IMR-90 (cell line): ENCODE measurements around the gene MET. TPM values are rescaled to one million over a fixed set of nuclear protein-coding genes. Genes with fewer than 3 reads are reported as not detected.
A peak's percentile ranks its signal among the peaks of the same experiment; 100 is the strongest.

Experiments used
- ATAC-seq: fragments of 200-7000 bp; cut with Tn5 transposase; 2 replicates; pipeline ENCODE4 v1.9.1; 2020; ENCODE audit warnings: low read depth, mild to moderate bottlenecking, moderate library complexity
- BruUV-seq: library from RNA; stranded (reverse); fragments of 400-500 nt; replicated peaks from 2 replicates; lab custom pipeline; 2021; lab: Mats Ljungman, UMichigan
- CTCF ChIA-PET: fragments of 300-600 bp; formaldehyde crosslinking; extraction: SDS; loops from one replicate; lab custom pipeline; 2021; ENCODE audit warnings: antibody characterized with exemption; lab: Yijun Ruan, JAX
- POLR2A ChIA-PET: fragments of 300-600 bp; sonication (Branson Sonifier 250); formaldehyde crosslinking; loops from one replicate; lab custom pipeline; 2022; ENCODE audit warnings: antibody characterized with exemption; ENCODE audit not compliant: unreplicated experiment; lab: Charles Lee
- DNase-seq: peaks from one replicate; pipeline ENCODE4 v3.0.0; 2013
- H2AFZ ChIP-seq: replicated peaks from 2 replicates; pipeline ENCODE3; 2013; ENCODE audit warnings: low read length, mild to moderate bottlenecking; ENCODE audit not compliant: poor library complexity
- H2AK5ac ChIP-seq: 2 replicates; pipeline ENCODE4 v1.6.1; 2013; ENCODE audit warnings: low read depth, low read length, inconsistent platforms
- H2AK9ac ChIP-seq: replicated peaks from 2 replicates; pipeline ENCODE3; 2013; ENCODE audit warnings: mild to moderate bottlenecking, low read depth, low read length, moderate library complexity; ENCODE audit not compliant: poor library complexity
- H2BK120ac ChIP-seq: 2 replicates; pipeline ENCODE4 v1.6.1; 2013; ENCODE audit warnings: low read depth, low read length, inconsistent platforms
- H2BK15ac ChIP-seq: 3 replicates; pipeline ENCODE4 v1.6.1; 2013; ENCODE audit warnings: low read depth, low read length, inconsistent platforms
- H2BK20ac ChIP-seq: 2 replicates; pipeline ENCODE4 v1.6.1; 2013; ENCODE audit warnings: low read depth, mild to moderate bottlenecking, inconsistent platforms, low read length, moderate library complexity
- H2BK5ac ChIP-seq: 2 replicates; pipeline ENCODE4 v1.6.1; 2013; ENCODE audit warnings: mild to moderate bottlenecking, low read depth, low read length, inconsistent platforms; ENCODE audit not compliant: poor library complexity, severe bottlenecking
- H3K14ac ChIP-seq: replicated peaks from 2 replicates; pipeline ENCODE4 v1.6.1; 2013; ENCODE audit warnings: low read depth, low read length, inconsistent platforms
- H3K18ac ChIP-seq: 2 replicates; pipeline ENCODE4 v1.6.1; 2013; ENCODE audit warnings: low read depth, low read length, control low read depth
- H3K23ac ChIP-seq: 2 replicates; pipeline ENCODE4 v1.6.1; 2013; ENCODE audit warnings: low read depth, low read length, inconsistent platforms
- H3K27ac ChIP-seq: 2 replicates; pipeline ENCODE4 v1.5.1; 2013; ENCODE audit warnings: mild to moderate bottlenecking, control low read depth, low read length; ENCODE audit not compliant: insufficient read depth
- H3K27me3 ChIP-seq: 2 replicates; pipeline ENCODE4 v1.6.1; 2013; ENCODE audit warnings: low read length; ENCODE audit not compliant: control insufficient read depth, insufficient read depth
- H3K36me3 ChIP-seq: 2 replicates; pipeline ENCODE4 v1.6.1; 2013; ENCODE audit warnings: low read length, mixed read lengths; ENCODE audit not compliant: control insufficient read depth, insufficient read depth
- H3K4ac ChIP-seq: 2 replicates; pipeline ENCODE4 v1.6.1; 2013; ENCODE audit warnings: low read depth, low read length, inconsistent platforms
- H3K4me1 ChIP-seq: 2 replicates; pipeline ENCODE4 v1.6.1; 2013; ENCODE audit warnings: low read length, mixed read lengths; ENCODE audit not compliant: control insufficient read depth, insufficient read depth
- H3K4me2 ChIP-seq: 2 replicates; pipeline ENCODE4 v1.6.1; 2013; ENCODE audit warnings: low read depth, mild to moderate bottlenecking, control low read depth, low read length, moderate library complexity
- H3K4me3 ChIP-seq: 2 replicates; pipeline ENCODE4 v1.5.1; 2013; ENCODE audit warnings: low read depth, mild to moderate bottlenecking, control low read depth, low read length, moderate library complexity; ENCODE audit not compliant: insufficient read depth
- H3K56ac ChIP-seq: 2 replicates; pipeline ENCODE4 v1.6.1; 2013; ENCODE audit warnings: low read length, inconsistent platforms; ENCODE audit not compliant: insufficient read depth; ENCODE audit errors: extremely low read depth
- H3K79me1 ChIP-seq, 2 experiments: 2 replicates each; pipeline ENCODE4 v1.6.1; 2013; ENCODE audit warnings: low read length in 2 of 2, inconsistent platforms in 1 of 2, low read depth in 1 of 2
- H3K9ac ChIP-seq: 2 replicates; pipeline ENCODE4 v1.6.1; 2013; ENCODE audit warnings: low read depth, low read length, control low read depth
- H3K9me1 ChIP-seq: 2 replicates; pipeline ENCODE4 v1.6.1; 2013; ENCODE audit warnings: low read length, inconsistent platforms; ENCODE audit not compliant: insufficient read depth
- H3K9me3 ChIP-seq: 2 replicates; pipeline ENCODE4 v1.6.1; 2013; ENCODE audit warnings: low read length; ENCODE audit not compliant: control insufficient read depth, insufficient read depth
- H4K20me1 ChIP-seq: 2 replicates; pipeline ENCODE4 v1.6.1; 2013; ENCODE audit warnings: low read length, inconsistent platforms; ENCODE audit not compliant: insufficient read depth
- H4K5ac ChIP-seq: 2 replicates; pipeline ENCODE4 v1.6.1; 2013; ENCODE audit warnings: mild to moderate bottlenecking, low read depth, low read length, control low read depth
- H4K8ac ChIP-seq, 2 experiments: 2 replicates each; pipeline ENCODE4 v1.6.1; 2013; ENCODE audit warnings: low read depth in 2 of 2, low read length in 2 of 2, control low read depth in 1 of 2, inconsistent platforms in 1 of 2
- H4K91ac ChIP-seq: 2 replicates; pipeline ENCODE4 v1.6.1; 2013; ENCODE audit warnings: low read depth, low read length, inconsistent platforms; ENCODE audit not compliant: insufficient read depth
- BHLHE40 ChIP-seq: fragments of 150-350 bp; IDR thresholded peaks from 2 replicates; pipeline ENCODE4 v1.6.1; 2016; ENCODE audit warnings: mild to moderate bottlenecking, low read depth, low read length
- CHD1 ChIP-seq: IDR thresholded peaks from 2 replicates; pipeline ENCODE4 v1.6.1; 2012; ENCODE audit warnings: low read depth, low read length, improper control_type of control experiment
- FOS ChIP-seq: fragments of 150-350 bp; IDR thresholded peaks from 2 replicates; pipeline ENCODE4 v1.6.1; 2016; ENCODE audit warnings: low read depth, low read length
- MAFK ChIP-seq: IDR thresholded peaks from 2 replicates; pipeline ENCODE4 v1.6.1; 2012; ENCODE audit warnings: low read depth, low read length, improper control_type of control experiment
- MAZ ChIP-seq: IDR thresholded peaks from 2 replicates; pipeline ENCODE4 v1.6.1; 2012; ENCODE audit warnings: low read depth, mild to moderate bottlenecking, low read length, improper control_type of control experiment, moderate library complexity, borderline replicate concordance
- MXI1 ChIP-seq: IDR thresholded peaks from 2 replicates; pipeline ENCODE4 v1.6.1; 2012; ENCODE audit warnings: low read depth, mild to moderate bottlenecking, low read length, moderate library complexity, borderline replicate concordance
- NFE2L2 ChIP-seq: fragments of 150-350 bp; IDR thresholded peaks from 2 replicates; pipeline ENCODE4 v1.6.1; 2016; ENCODE audit warnings: low read depth, mild to moderate bottlenecking, low read length
- POLR2A ChIP-seq: IDR thresholded peaks from 2 replicates; pipeline ENCODE4 v1.6.1; 2012; ENCODE audit warnings: mild to moderate bottlenecking, low read depth, low read length
- RCOR1 ChIP-seq: IDR thresholded peaks from 2 replicates; pipeline ENCODE4 v1.6.1; 2012; ENCODE audit warnings: mild to moderate bottlenecking, low read length, improper control_type of control experiment; ENCODE audit not compliant: insufficient replicate concordance
- RFX5 ChIP-seq: IDR thresholded peaks from 2 replicates; pipeline ENCODE4 v1.8.0; 2012; ENCODE audit warnings: low read depth, mild to moderate bottlenecking, low read length, moderate library complexity
- SMC3 ChIP-seq: fragments of 150-350 bp; IDR thresholded peaks from 2 replicates; pipeline ENCODE4 v1.6.1; 2016; ENCODE audit warnings: low read depth, mild to moderate bottlenecking, antibody characterized with exemption, low read length, moderate library complexity
- WGBS, 2 experiments: methylation state at CpG; one replicate each; pipeline versions ENCODE4 v1.1.5 to v1.1.7; 2013; ENCODE audit warnings: missing lambda C conversion rate in 2 of 2; ENCODE audit not compliant: insufficient read length in 1 of 2; ENCODE audit errors: extremely low coverage in 2 of 2; 5-methylcytosine and 5-hydroxymethylcytosine counted together
- dilution Hi-C: fragments of 300-500 bp; cut with HindIII; formaldehyde crosslinking; loops from one replicate; pipeline ENCODE4 v1.14.3; 2018; ENCODE audit warnings: low sequenced_read_pairs; ENCODE audit not compliant: unreplicated experiment
- in situ Hi-C: fragments of 300-500 bp; cut with MboI; formaldehyde crosslinking; loops from 3 replicates; pipeline ENCODE4 v1.14.3; 2019; ENCODE audit warnings: low sequenced_read_pairs, inconsistent platforms, mixed read lengths
- intact Hi-C: fragments of 100-400 bp; cut with micrococcal nuclease; formaldehyde crosslinking; loops from 2 replicates; pipeline ENCODE4 v1.10.0; 2022
- polyA plus RNA-seq, 3 experiments: library from polyadenylated mRNA; depleted of rRNA; stranded (reverse); fragments of >200 nt; gene quantifications; 2 replicates each; pipeline ENCODE4 v1.2.3, GENCODE V29; 2012; ENCODE audit warnings: low replicate concordance in 1 of 3
- total RNA-seq: library from RNA; depleted of rRNA; stranded (reverse); fragments of >200 nt; gene quantifications from 2 replicates; pipeline ENCODE4 v1.2.3, GENCODE V29; 2012
- TF ChIP-seq, protein P1 (sequence below): fragments of 150-350 bp; IDR thresholded peaks from 2 replicates; pipeline ENCODE4 v1.6.1; 2017; ENCODE audit warnings: mild to moderate bottlenecking, antibody characterized with exemption, low read length, low read depth
- TF ChIP-seq, protein P2 (sequence below): conservative IDR thresholded peaks from 2 replicates; pipeline ENCODE4 v1.5.1; 2012; ENCODE audit warnings: mild to moderate bottlenecking, low read depth, low read length, improper control_type of control experiment
- TF ChIP-seq, protein P3 (sequence below): fragments of 150-350 bp; IDR thresholded peaks from 2 replicates; pipeline ENCODE4 v1.6.1; 2016; ENCODE audit warnings: low read depth, mild to moderate bottlenecking, low read length, moderate library complexity, borderline replicate concordance

MET gene
- total and polyA plus RNA-seq, 2 of the 4 experiments (the other 2 are of a cell fraction): 15.0 to 84.6 TPM

DNA sequence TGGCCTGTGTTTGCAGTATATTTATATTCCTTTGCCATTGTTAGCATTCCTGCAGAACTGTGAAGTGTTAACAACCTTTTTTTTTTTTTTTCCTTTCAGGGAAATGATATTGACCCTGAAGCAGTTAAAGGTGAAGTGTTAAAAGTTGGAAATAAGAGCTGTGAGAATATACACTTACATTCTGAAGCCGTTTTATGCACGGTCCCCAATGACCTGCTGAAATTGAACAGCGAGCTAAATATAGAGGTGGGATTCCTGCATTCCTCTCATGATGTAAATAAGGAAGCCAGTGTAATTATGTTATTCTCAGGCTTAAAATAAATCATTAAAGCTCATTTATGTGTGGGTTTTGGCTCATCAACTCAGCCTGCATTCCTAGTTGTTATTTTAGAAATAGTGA is 97.5 kb downstream of the MET start:
- ChIA-PET CTCF (interaction anchor here (0.6 kb wide), 1 partner anchor 208 kb away, joined by 3 read pairs; no protein-coding TSS in a partner anchor), POLR2A (no interaction called here)
- Histone ChIP-seq H3K14ac (peak overlapping the region; percentile 18; the same call in 1 of the 2 replicates), H2BK5ac (no peak overlapping the region), H3K4me3 (no peak overlapping the region), H2AK9ac (no peak overlapping the region), H2AFZ (no peak overlapping the region), H3K79me1 (peaks cover 0 to 4% of the 10 kb centered on the region in 2 experiments; a peak in 1 of 4 replicates), H2BK120ac (no peak overlapping the region), H4K20me1 (no peaks in the 10 kb centered on the region), H3K27ac (no peak overlapping the region), H3K4me2 (no peak overlapping the region), H3K9me1 (peaks cover 6% of the 10 kb centered on the region; the same call in 1 of the 2 replicates), H4K8ac (no peak overlapping the region), H3K27me3 (no peaks in the 10 kb centered on the region), H3K56ac (no peak overlapping the region), H3K36me3 (peaks cover 2% of the 10 kb centered on the region; the same call in 1 of the 2 replicates), H3K9me3 (peaks cover 4% of the 10 kb centered on the region; the same call in 1 of the 2 replicates), H3K18ac (no peak overlapping the region), H3K23ac (no peak overlapping the region), H2BK20ac (no peak overlapping the region), H3K4me1 (peaks cover 2% of the 10 kb centered on the region; the same call in 1 of the 2 replicates), H4K91ac (no peak overlapping the region), H2BK15ac (no peak overlapping the region), H3K9ac (no peak overlapping the region), H4K5ac (no peak overlapping the region), H2AK5ac (no peak overlapping the region), H3K4ac (no peak overlapping the region)
- in situ Hi-C loops: no loop called here
- dilution Hi-C loops: no loop called here
- no CpG with 5 or more reads among the region's 3 CpGs for WGBS, 2 experiments
- no peak for DNase-seq
- ATAC-seq: no peak
- BruUV-seq: no TSS peak
- TF ChIP-seq MXI1: no peak
- no peak for TF ChIP-seq NFE2L2
- TF ChIP-seq SMC3: no peak
- TF ChIP-seq, protein P1, sequence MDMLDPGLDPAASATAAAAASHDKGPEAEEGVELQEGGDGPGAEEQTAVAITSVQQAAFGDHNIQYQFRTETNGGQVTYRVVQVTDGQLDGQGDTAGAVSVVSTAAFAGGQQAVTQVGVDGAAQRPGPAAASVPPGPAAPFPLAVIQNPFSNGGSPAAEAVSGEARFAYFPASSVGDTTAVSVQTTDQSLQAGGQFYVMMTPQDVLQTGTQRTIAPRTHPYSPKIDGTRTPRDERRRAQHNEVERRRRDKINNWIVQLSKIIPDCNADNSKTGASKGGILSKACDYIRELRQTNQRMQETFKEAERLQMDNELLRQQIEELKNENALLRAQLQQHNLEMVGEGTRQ: no peak
- no peak for TF ChIP-seq CHD1
- no peak for TF ChIP-seq MAZ
- no peak for TF ChIP-seq MAFK
- TF ChIP-seq, protein P2, sequence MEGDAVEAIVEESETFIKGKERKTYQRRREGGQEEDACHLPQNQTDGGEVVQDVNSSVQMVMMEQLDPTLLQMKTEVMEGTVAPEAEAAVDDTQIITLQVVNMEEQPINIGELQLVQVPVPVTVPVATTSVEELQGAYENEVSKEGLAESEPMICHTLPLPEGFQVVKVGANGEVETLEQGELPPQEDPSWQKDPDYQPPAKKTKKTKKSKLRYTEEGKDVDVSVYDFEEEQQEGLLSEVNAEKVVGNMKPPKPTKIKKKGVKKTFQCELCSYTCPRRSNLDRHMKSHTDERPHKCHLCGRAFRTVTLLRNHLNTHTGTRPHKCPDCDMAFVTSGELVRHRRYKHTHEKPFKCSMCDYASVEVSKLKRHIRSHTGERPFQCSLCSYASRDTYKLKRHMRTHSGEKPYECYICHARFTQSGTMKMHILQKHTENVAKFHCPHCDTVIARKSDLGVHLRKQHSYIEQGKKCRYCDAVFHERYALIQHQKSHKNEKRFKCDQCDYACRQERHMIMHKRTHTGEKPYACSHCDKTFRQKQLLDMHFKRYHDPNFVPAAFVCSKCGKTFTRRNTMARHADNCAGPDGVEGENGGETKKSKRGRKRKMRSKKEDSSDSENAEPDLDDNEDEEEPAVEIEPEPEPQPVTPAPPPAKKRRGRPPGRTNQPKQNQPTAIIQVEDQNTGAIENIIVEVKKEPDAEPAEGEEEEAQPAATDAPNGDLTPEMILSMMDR: no peak
- TF ChIP-seq, protein P3, sequence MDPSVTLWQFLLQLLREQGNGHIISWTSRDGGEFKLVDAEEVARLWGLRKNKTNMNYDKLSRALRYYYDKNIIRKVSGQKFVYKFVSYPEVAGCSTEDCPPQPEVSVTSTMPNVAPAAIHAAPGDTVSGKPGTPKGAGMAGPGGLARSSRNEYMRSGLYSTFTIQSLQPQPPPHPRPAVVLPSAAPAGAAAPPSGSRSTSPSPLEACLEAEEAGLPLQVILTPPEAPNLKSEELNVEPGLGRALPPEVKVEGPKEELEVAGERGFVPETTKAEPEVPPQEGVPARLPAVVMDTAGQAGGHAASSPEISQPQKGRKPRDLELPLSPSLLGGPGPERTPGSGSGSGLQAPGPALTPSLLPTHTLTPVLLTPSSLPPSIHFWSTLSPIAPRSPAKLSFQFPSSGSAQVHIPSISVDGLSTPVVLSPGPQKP: no peak
- no peak for TF ChIP-seq BHLHE40
- TF ChIP-seq FOS: no peak
- no peak for TF ChIP-seq POLR2A
- TF ChIP-seq RCOR1: no peak
- no peak for TF ChIP-seq RFX5
- intact Hi-C loops: no loop called here
